Measurements from ENCODE around the gene LRRC23.

DNA sequence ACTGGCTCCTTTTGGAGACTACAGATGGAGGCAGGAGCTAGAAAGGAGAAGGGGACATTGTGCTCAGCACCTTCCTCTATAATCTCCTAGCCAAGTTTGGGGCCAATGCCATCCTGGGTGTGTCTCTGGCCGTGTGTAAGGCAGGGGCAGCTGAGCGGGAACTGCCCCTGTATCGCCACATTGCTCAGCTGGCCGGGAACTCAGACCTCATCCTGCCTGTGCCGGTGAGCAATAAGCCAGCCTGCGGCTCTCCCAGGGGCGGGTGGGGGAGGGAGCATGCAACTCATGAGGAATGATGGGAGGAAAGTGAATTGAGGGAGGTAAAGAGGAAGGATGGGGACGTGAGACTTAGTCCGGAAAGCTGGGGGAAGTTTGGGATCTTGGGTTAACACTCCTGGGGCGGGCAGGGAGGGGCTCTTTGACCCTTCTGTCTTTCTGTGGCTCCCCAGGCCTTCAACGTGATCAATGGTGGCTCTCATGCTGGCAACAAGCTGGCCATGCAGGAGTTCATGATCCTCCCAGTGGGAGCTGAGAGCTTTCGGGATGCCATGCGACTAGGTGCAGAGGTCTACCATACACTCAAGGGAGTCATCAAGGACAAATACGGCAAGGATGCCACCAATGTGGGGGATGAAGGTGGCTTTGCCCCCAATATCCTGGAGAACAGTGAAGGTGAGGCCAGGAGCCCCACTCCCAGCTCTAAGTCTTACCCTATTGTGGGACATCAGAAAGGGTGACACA lies 13.0 kb downstream of the LRRC23 start:
- TF ChIP-seq CTCF (IDR thresholded peaks at IDR 0.05) (no peak), POLR2A (IDR thresholded peaks at IDR 0.05) (no peak)

Data from adrenal gland (tissue), 5 donors.